ENCODE results near the gene SHISAL2A. TPM values are rescaled to one million over a fixed set of nuclear protein-coding genes. Genes with fewer than 3 reads are reported as not detected.

SHISAL2A gene
- total RNA-seq, 3 donors from 2014 or later = 0.15 TPM; not detected in 2

DNA sequence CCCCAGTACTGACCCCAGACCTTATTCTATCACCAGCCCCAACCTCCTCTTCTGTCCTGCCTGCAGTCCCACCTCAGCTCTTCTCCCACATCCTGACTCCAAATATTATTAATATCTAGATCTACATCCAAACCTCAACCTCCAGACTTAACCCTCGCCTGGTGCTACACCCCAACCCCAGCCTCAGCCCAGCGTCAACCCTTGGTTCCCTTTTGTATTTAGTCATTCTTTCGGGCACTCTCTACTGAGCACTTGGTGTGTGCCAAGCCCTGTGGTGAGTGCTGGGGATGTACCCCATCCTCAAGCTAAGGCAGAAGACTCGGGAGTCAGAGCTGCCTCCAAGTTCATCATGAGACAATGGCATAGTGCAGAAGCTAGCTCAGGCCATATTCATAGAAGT lies 1.1 kb downstream of the SHISAL2A start:
- Histone ChIP-seq H3K9me3 (no peaks in the 10 kb centered on the region), H3K4me3 (no peak overlapping the region), H3K27ac (no peak overlapping the region), H3K27me3 (peaks cover 0 to 20% of the 10 kb centered on the region in 2 donors), H3K36me3 (no peaks in the 10 kb centered on the region), H3K4me1 (peaks cover 3% of the 10 kb centered on the region in 2 donors)
- DNase-seq (ENCODE audit: low spot score in 2 of 2) = no peak
- intact Hi-C loops (cut with DNase I; ENCODE audit: low total_unique reads) = no loop called here
- TF ChIP-seq, protein P1, sequence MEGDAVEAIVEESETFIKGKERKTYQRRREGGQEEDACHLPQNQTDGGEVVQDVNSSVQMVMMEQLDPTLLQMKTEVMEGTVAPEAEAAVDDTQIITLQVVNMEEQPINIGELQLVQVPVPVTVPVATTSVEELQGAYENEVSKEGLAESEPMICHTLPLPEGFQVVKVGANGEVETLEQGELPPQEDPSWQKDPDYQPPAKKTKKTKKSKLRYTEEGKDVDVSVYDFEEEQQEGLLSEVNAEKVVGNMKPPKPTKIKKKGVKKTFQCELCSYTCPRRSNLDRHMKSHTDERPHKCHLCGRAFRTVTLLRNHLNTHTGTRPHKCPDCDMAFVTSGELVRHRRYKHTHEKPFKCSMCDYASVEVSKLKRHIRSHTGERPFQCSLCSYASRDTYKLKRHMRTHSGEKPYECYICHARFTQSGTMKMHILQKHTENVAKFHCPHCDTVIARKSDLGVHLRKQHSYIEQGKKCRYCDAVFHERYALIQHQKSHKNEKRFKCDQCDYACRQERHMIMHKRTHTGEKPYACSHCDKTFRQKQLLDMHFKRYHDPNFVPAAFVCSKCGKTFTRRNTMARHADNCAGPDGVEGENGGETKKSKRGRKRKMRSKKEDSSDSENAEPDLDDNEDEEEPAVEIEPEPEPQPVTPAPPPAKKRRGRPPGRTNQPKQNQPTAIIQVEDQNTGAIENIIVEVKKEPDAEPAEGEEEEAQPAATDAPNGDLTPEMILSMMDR (IDR thresholded peaks at IDR 0.05) = no peak
- TF ChIP-seq POLR2A (IDR thresholded peaks at IDR 0.05) = no peak
- no peak for TF ChIP-seq POLR2AphosphoS5 (IDR thresholded peaks at IDR 0.05)

DNA sequence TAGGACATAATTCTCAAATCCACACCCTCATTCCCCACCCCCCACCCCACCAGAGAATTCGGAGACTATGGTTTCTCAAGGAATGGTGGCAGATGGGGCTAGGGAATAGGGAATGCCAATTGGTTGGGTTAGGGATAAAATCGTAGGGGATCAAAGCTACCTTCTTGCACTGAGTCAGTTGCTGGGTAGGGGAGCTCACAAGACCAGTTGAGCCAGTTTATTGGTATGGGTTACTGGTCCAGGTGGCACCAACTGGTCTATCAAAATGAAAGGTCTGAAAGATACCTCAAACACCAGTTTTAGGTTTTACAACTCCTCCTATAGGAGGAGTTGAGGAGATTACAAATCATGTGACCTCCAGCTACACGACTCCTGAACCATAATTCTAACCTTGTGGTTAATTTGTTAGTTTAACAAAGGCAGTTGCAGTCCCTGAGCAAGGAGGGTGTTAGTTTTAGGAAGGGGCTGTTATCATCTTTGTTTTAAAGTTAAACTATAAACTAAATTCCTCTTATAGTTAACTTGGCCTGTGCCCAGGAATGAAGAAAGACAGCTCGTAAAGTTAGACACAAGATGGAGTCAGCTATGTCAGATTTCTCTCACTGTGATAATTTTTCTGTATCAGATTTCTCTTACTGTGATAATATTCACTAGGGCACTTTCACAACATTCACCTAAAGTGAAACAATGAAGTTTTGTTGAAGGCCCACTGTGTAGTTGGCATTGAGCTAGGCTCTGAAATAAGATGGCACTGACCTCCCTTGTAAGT lies 2.5 kb downstream of the SHISAL2A start:
- no peaks in the 10 kb centered on the region for H3K9me3 ChIP-seq
- DNase-seq (ENCODE audit: low spot score in 2 of 2) = no peak
- H3K27me3 ChIP-seq = peaks cover 0 to 20% of the 10 kb centered on the region in 2 donors
- no peaks in the 10 kb centered on the region for H3K36me3 ChIP-seq
- TF ChIP-seq POLR2A (IDR thresholded peaks at IDR 0.05) = no peak
- TF ChIP-seq, protein P1 (IDR thresholded peaks at IDR 0.05) = no peak
- TF ChIP-seq POLR2AphosphoS5 (IDR thresholded peaks at IDR 0.05) = no peak
- H3K27ac ChIP-seq = no peak overlapping the region
- peaks cover 0 to 3% of the 10 kb centered on the region in 2 donors for H3K4me1 ChIP-seq
- intact Hi-C loops (cut with DNase I; ENCODE audit: low total_unique reads) = no loop called here
- H3K4me3 ChIP-seq = no peak overlapping the region

DNA sequence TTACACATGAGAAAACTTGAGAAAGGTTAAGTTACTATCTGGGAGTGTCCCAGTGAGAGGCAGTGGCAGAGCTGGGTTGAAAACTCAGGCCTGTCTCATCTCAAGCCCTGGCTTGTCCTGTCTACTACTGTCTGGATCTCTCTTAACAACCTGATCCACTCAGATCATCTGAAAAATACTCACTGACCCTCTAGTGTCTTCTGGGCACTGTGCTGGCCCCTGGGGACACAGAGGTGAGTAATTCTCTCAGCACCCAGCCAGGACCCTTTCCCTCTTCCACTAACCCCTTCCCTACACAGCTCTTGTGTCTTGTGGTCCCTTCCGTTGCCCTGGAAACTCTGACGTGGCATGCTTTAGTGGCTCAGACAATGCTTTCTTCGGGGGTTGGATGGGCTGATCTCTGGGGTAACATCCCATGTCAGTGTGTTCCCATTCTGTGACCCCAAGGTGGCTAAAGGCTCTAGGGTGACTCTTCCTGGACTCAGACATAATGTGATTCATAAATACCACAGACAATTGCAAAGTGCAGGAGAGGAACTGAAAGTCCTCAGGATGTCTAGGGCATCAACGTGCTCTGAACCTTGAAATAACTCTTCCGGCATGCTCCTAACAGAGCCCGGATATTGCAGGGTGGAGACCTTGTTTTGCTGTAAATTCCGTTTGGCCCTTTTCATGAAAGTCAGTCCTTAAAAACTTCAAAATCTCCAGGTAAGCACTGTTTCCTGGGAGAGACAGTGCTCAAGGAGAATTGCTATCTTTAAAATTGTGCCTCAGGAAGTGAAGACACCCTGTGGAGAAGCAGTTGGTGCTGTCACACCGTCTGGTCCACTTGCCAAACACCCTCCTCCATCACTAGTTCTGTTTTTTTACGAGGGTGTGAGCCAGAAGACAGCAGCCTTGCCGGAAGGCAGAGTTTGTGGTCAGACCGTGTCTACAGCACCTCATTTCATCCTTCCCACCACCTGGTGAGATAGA lies 4.0 kb downstream of the SHISAL2A start:
- Histone ChIP-seq H3K27me3 (peaks cover 0 to 20% of the 10 kb centered on the region in 2 donors), H3K9me3 (no peaks in the 10 kb centered on the region), H3K36me3 (no peaks in the 10 kb centered on the region), H3K27ac (peak overlapping the region in 1 of 2 donors; percentile 35), H3K4me3 (no peak overlapping the region), H3K4me1 (peaks cover 0 to 3% of the 10 kb centered on the region in 2 donors)
- no peak for DNase-seq (ENCODE audit: low spot score in 2 of 2)
- intact Hi-C loops (cut with DNase I; ENCODE audit: low total_unique reads) = no loop called here
- TF ChIP-seq POLR2AphosphoS5 (IDR thresholded peaks at IDR 0.05) = no peak
- TF ChIP-seq, protein P1 (IDR thresholded peaks at IDR 0.05) = no peak
- no peak for TF ChIP-seq POLR2A (IDR thresholded peaks at IDR 0.05)

DNA sequence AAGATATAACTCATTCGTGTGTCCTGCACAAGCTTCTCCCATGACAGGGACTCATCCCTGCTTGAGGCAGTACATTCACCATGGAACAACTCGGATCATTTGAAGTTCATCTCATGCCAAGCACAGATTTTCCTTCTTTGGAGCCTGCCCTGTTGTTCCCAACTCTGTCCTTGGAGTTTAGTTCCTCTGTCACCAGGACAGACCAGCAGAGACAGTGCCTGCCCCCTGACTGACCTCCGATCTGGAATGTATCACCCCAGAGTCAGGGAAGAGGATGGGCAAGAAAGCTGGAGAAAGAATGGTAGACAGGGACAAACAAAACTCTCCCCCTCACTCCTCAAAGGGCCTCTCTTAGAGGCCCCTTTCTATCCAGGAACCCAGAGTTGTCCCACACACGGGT lies 5.0 kb downstream of the SHISAL2A start:
- Histone ChIP-seq H3K4me3 (no peak overlapping the region), H3K27me3 (peaks cover 0 to 13% of the 10 kb centered on the region in 2 donors), H3K36me3 (no peaks in the 10 kb centered on the region), H3K27ac (no peak overlapping the region), H3K9me3 (no peaks in the 10 kb centered on the region), H3K4me1 (peaks cover 0 to 1% of the 10 kb centered on the region in 2 donors)
- intact Hi-C loops (cut with DNase I; ENCODE audit: low total_unique reads) = no loop called here
- DNase-seq (ENCODE audit: low spot score in 2 of 2) = no peak
- TF ChIP-seq, protein P1 (IDR thresholded peaks at IDR 0.05) = no peak
- no peak for TF ChIP-seq POLR2AphosphoS5 (IDR thresholded peaks at IDR 0.05)
